Vagina (tissue), 2 donors: Measurements from ENCODE around the gene DCANP1.

ENCODE experiments used
- CTCF ChIP-seq, 3 experiments: fragments of 450-650 bp in 2 of 3; fragments of 200-600 bp in 1 of 3; sonication (generic) in 1 of 3; IDR thresholded peaks; one replicate each; pipeline ENCODE4 v1.5.1; 2017 to 2019; ENCODE audit warnings: antibody characterized with exemption in 3 of 3, mild to moderate bottlenecking in 2 of 3, moderate library complexity in 2 of 3
- POLR2A ChIP-seq, 2 donors: fragments of 450-650 bp; IDR thresholded peaks; one replicate each; pipeline ENCODE4 v1.6.1; 2017; ENCODE audit warnings: antibody characterized with exemption in 2 of 2, mild to moderate bottlenecking in 2 of 2, moderate library complexity in 2 of 2

GRCh38 chr5:135440916-135441315 is 6.2 kb downstream of the DCANP1 start:
- TF ChIP-seq CTCF (IDR thresholded peaks at IDR 0.05), result no peak
- TF ChIP-seq POLR2A (IDR thresholded peaks at IDR 0.05), result no peak
